ENCODE measurements around the gene CCDC3.

DNA sequence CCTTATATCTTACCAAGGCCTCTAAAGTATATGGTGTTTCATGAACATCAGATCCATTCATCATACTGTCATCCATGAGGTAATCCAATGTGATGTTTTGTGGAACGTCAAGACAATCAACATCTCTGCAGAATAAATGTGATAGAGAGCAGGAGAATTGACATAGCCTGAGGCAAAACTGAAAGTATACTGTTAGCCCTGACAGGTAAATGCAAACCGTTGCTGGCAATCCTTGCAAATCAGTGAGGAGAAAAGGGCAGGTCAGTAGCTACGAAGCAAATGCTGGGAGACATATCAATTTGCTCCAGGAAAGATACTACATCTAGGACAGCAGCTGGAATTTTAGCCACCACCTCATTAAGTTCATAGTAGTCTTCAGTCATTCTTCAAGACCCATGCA, 4.5 kb upstream of the CCDC3 start:
- TF ChIP-seq POLR2A (IDR thresholded peaks at IDR 0.05; ENCODE audit: low read length): no peak
- TF ChIP-seq, protein P1, sequence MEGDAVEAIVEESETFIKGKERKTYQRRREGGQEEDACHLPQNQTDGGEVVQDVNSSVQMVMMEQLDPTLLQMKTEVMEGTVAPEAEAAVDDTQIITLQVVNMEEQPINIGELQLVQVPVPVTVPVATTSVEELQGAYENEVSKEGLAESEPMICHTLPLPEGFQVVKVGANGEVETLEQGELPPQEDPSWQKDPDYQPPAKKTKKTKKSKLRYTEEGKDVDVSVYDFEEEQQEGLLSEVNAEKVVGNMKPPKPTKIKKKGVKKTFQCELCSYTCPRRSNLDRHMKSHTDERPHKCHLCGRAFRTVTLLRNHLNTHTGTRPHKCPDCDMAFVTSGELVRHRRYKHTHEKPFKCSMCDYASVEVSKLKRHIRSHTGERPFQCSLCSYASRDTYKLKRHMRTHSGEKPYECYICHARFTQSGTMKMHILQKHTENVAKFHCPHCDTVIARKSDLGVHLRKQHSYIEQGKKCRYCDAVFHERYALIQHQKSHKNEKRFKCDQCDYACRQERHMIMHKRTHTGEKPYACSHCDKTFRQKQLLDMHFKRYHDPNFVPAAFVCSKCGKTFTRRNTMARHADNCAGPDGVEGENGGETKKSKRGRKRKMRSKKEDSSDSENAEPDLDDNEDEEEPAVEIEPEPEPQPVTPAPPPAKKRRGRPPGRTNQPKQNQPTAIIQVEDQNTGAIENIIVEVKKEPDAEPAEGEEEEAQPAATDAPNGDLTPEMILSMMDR (IDR thresholded peaks at IDR 0.05): no peak
- TF ChIP-seq, protein P2, sequence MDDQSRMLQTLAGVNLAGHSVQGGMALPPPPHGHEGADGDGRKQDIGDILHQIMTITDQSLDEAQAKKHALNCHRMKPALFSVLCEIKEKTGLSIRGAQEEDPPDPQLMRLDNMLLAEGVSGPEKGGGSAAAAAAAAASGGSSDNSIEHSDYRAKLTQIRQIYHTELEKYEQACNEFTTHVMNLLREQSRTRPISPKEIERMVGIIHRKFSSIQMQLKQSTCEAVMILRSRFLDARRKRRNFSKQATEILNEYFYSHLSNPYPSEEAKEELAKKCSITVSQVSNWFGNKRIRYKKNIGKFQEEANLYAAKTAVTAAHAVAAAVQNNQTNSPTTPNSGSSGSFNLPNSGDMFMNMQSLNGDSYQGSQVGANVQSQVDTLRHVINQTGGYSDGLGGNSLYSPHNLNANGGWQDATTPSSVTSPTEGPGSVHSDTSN (IDR thresholded peaks at IDR 0.05): no peak
- no peak for TF ChIP-seq MAZ (IDR thresholded peaks at IDR 0.05; ENCODE audit: borderline replicate concordance, low read depth, low read length)
